Mesodermal cell (in vitro differentiated cells): Measurements from ENCODE around the gene GLT6D1.

Experiments
- H3K27ac ChIP-seq: 2 replicates; pipeline ENCODE4 v1.7.0; 2013; ENCODE audit warnings: mild to moderate bottlenecking, low read depth, low read length, moderate library complexity; ENCODE audit not compliant: severe bottlenecking
- H3K36me3 ChIP-seq: 2 replicates; pipeline ENCODE4 v1.7.1; 2013; ENCODE audit warnings: mild to moderate bottlenecking, low read length, moderate library complexity; ENCODE audit not compliant: control insufficient read depth, insufficient read depth
- H3K4me1 ChIP-seq: one replicate; pipeline ENCODE4 v1.7.1; 2013; ENCODE audit warnings: mild to moderate bottlenecking, low read length; ENCODE audit not compliant: insufficient read depth, control insufficient read depth, poor library complexity, severe bottlenecking
- H3K4me3 ChIP-seq: 2 replicates; pipeline ENCODE4 v1.7.0; 2013; ENCODE audit warnings: low read length, control low read depth, mild to moderate bottlenecking; ENCODE audit not compliant: insufficient read depth, poor library complexity, severe bottlenecking; ENCODE audit errors: extremely low read depth
- H3K9me3 ChIP-seq: 2 replicates; pipeline ENCODE4 v1.7.1; 2013; ENCODE audit warnings: mild to moderate bottlenecking, low read length, moderate library complexity; ENCODE audit not compliant: control insufficient read depth
- WGBS, 2 experiments: methylation state at CpG; one replicate each; pipeline ENCODE4 v1.1.5; 2013; ENCODE audit warnings: missing lambda C conversion rate in 2 of 2; ENCODE audit not compliant: insufficient coverage in 2 of 2; 5-methylcytosine and 5-hydroxymethylcytosine counted together

Gene GLT6D1

GRCh38 chr9:135591506-135592330 is 47.6 kb downstream of the GLT6D1 start:
- Histone ChIP-seq H3K4me3 (no peak overlapping the region), H3K27ac (no peak overlapping the region), H3K4me1 (no peaks in the 10 kb centered on the region), H3K36me3 (no peaks in the 10 kb centered on the region), H3K9me3 (no peaks in the 10 kb centered on the region)
- 92% methylated on average over 19 to 21 of the region's 22 CpGs for WGBS, 2 experiments

- Histone ChIP-seq H3K4me1 (no peaks in the 10 kb centered on the region), H3K36me3 (no peaks in the 10 kb centered on the region), H3K27ac (no peak overlapping the region), H3K4me3 (no peak overlapping the region), H3K9me3 (no peaks in the 10 kb centered on the region)
- 84 to 89% methylated on average over 17 to 20 of the region's 25 CpGs for WGBS, 2 experiments
These were observed 48.8 kb downstream of the GLT6D1 start for GRCh38 chr9:135590486-135591079.

GRCh38 chr9:135589596-135590485 is 49.5 kb downstream of the GLT6D1 start:
- no peak overlapping the region for H3K4me3 ChIP-seq
- H3K4me1 ChIP-seq, result no peaks in the 10 kb centered on the region
- H3K9me3 ChIP-seq, result no peaks in the 10 kb centered on the region
- WGBS, 2 experiments, result 81 to 82% methylated on average over 12 to 15 of the region's 15 CpGs
- H3K27ac ChIP-seq, result no peak overlapping the region
- H3K36me3 ChIP-seq, result no peaks in the 10 kb centered on the region

GRCh38 chr9:135588886-135589595 is 50.3 kb downstream of the GLT6D1 start:
- no peaks in the 10 kb centered on the region for H3K36me3 ChIP-seq
- H3K4me1 ChIP-seq, result no peaks in the 10 kb centered on the region
- H3K27ac ChIP-seq, result no peak overlapping the region
- 91 to 93% methylated on average over 18 to 20 of the region's 20 CpGs for WGBS, 2 experiments
- no peaks in the 10 kb centered on the region for H3K9me3 ChIP-seq
- no peak overlapping the region for H3K4me3 ChIP-seq

GRCh38 chr9:135588371-135588770 is 51.0 kb downstream of the GLT6D1 start:
- H3K4me1 ChIP-seq, result no peaks in the 10 kb centered on the region
- no peaks in the 10 kb centered on the region for H3K36me3 ChIP-seq
- 80 to 96% methylated on average over 5 to 7 of the region's 9 CpGs for WGBS, 2 experiments
- no peak overlapping the region for H3K4me3 ChIP-seq
- no peak overlapping the region for H3K27ac ChIP-seq
- no peaks in the 10 kb centered on the region for H3K9me3 ChIP-seq

GRCh38 chr9:135587658-135588057 is 51.7 kb downstream of the GLT6D1 start:
- no CpG with 5 or more reads among the region's 7 CpGs for WGBS, 2 experiments
- Histone ChIP-seq H3K9me3 (no peaks in the 10 kb centered on the region), H3K4me3 (no peak overlapping the region), H3K27ac (no peak overlapping the region), H3K4me1 (no peaks in the 10 kb centered on the region), H3K36me3 (no peaks in the 10 kb centered on the region)

GRCh38 chr9:135586601-135587109 is 52.7 kb downstream of the GLT6D1 start:
- H3K4me3 ChIP-seq, result no peak overlapping the region
- H3K4me1 ChIP-seq, result no peaks in the 10 kb centered on the region
- H3K36me3 ChIP-seq, result no peaks in the 10 kb centered on the region
- no peaks in the 10 kb centered on the region for H3K9me3 ChIP-seq
- 77 to 89% methylated on average over 8 to 14 of the region's 15 CpGs for WGBS, 2 experiments
- no peak overlapping the region for H3K27ac ChIP-seq

GRCh38 chr9:135584934-135585333 is 54.4 kb downstream of the GLT6D1 start:
- Histone ChIP-seq H3K4me1 (no peaks in the 10 kb centered on the region), H3K36me3 (no peaks in the 10 kb centered on the region), H3K9me3 (no peaks in the 10 kb centered on the region), H3K4me3 (no peak overlapping the region), H3K27ac (no peak overlapping the region)
- 87 to 92% methylated on average over 9 to 10 of the region's 16 CpGs for WGBS, 2 experiments

- WGBS, 2 experiments, result 77 to 93% methylated on average over 5 of the region's 5 CpGs
- Histone ChIP-seq H3K36me3 (no peaks in the 10 kb centered on the region), H3K4me3 (no peak overlapping the region), H3K27ac (no peak overlapping the region), H3K4me1 (no peaks in the 10 kb centered on the region), H3K9me3 (no peaks in the 10 kb centered on the region)
These were observed 55.0 kb downstream of the GLT6D1 start for GRCh38 chr9:135584371-135584770.

- H3K4me1 ChIP-seq, result no peaks in the 10 kb centered on the region
- H3K9me3 ChIP-seq, result no peaks in the 10 kb centered on the region
- H3K27ac ChIP-seq, result no peak overlapping the region
- 90 to 100% methylated on average over 1 to 16 of the region's 16 CpGs for WGBS, 2 experiments
- no peaks in the 10 kb centered on the region for H3K36me3 ChIP-seq
- no peak overlapping the region for H3K4me3 ChIP-seq
These were observed 55.7 kb downstream of the GLT6D1 start for GRCh38 chr9:135583688-135584011.
